VCaP (cell line): ENCODE measurements around the gene SEC63.
"Not testable (repeated sequence)": the region's sequence is repeated elsewhere in the genome, so short reads cannot be mapped to it uniquely, and the experiment has no call there.

Experiments used
- H3K27ac ChIP-seq: fragments of 450-650 bp; 2 replicates; pipeline ENCODE4 v1.5.1; 2017
- TF ChIP-seq, protein P1 (sequence below): fragments of 450-650 bp; conservative IDR thresholded peaks from 2 replicates; pipeline ENCODE4 v1.5.1; 2017; ENCODE audit warnings: mild to moderate bottlenecking, moderate library complexity

Gene SEC63

GRCh38 chr6:107991772-107992550, 34.0 kb upstream of the SEC63 start:
- H3K27ac ChIP-seq, result no peak overlapping the region
- TF ChIP-seq, protein P1, sequence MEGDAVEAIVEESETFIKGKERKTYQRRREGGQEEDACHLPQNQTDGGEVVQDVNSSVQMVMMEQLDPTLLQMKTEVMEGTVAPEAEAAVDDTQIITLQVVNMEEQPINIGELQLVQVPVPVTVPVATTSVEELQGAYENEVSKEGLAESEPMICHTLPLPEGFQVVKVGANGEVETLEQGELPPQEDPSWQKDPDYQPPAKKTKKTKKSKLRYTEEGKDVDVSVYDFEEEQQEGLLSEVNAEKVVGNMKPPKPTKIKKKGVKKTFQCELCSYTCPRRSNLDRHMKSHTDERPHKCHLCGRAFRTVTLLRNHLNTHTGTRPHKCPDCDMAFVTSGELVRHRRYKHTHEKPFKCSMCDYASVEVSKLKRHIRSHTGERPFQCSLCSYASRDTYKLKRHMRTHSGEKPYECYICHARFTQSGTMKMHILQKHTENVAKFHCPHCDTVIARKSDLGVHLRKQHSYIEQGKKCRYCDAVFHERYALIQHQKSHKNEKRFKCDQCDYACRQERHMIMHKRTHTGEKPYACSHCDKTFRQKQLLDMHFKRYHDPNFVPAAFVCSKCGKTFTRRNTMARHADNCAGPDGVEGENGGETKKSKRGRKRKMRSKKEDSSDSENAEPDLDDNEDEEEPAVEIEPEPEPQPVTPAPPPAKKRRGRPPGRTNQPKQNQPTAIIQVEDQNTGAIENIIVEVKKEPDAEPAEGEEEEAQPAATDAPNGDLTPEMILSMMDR, result no peak

DNA sequence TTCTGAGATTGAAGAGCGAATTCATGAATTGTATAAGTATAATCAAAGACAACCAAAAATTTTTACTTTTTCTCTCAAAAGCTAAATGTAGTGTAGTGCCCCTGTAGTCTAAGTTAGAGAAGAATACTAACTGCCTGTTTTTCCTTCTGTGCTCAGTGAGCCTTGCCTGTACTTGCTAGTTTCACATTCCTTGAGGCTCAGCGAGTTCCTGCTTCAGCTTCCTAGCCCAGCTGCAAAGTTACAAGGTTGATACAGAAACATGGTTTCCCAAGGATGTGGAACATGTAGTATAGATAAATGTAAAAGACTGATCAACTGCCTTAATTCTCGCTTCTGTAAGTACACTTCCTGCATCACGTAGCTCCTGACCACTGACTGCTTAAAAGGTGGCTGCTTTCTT, 33.1 kb upstream of the SEC63 start:
- TF ChIP-seq, protein P1, result no peak
- H3K27ac ChIP-seq, result no peak overlapping the region

DNA sequence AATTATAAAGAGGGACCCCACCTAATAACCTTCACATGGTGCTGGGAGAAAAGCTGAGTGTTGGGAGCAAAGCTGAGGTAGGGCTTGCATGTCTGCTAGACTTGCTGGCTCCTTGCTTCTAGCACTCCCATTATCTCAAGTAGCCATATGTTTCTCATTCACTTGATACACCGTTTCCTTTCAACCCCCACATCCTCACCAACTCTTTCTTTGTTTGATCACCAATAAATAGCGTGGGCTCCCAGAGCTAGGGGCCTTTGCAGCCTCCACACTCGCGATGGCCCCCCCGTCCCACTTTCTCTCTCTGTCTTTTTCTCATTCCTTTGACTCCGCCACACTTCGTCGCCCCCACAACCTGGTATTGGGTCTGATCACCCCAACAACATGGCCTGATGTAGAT, 32.6 kb upstream of the SEC63 start:
- H3K27ac ChIP-seq, result not testable (repeated sequence)

DNA sequence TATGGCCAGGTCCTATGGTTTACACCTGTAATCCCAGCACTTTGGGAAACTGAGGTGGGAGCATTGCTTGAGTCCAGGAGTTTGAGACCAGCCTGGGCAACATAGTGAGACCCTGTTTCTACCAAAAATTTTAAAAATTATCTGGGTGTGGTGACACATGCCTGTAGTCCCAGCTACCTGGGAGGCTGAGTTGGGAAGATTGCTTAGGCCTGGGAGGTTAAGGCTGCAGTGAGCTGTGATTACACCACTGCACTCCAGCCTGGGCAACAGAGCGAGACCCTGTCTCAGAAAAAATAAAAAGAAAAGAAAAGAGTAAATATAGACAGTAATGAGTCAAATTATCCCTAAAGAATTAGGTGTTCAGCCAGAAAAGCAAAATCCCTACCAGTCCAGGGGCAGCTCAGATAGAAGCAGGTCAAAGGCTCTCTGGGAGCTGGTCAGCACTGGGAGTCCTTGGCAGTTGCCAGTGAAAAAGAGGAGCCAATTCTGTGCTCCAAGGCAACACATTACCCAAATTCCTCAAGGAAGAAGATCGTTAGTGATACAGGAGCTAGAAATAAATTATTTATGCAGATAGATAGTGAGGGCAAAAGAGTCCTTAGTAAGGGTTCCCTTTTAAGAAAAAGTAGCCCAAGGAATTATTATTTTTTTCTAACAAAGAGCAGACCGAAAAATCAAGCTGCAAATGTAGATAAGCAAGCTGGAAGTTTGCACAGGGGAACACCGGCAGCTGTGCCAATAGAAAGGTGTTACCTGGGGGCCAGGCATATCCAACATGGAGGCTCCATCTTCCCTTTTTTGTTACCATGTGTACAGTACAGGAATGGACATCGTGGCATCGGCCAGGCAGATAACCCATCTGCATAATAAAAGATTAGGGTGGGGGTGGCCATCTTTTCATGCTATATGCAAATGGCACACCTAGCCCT, 31.4 kb upstream of the SEC63 start:
- H3K27ac ChIP-seq, result no peak overlapping the region
- TF ChIP-seq, protein P1, result no peak

- H3K27ac ChIP-seq, result no peak overlapping the region
- TF ChIP-seq, protein P1, result no peak
These were observed 30.6 kb upstream of the SEC63 start for GRCh38 chr6:107988570-107988969.

DNA sequence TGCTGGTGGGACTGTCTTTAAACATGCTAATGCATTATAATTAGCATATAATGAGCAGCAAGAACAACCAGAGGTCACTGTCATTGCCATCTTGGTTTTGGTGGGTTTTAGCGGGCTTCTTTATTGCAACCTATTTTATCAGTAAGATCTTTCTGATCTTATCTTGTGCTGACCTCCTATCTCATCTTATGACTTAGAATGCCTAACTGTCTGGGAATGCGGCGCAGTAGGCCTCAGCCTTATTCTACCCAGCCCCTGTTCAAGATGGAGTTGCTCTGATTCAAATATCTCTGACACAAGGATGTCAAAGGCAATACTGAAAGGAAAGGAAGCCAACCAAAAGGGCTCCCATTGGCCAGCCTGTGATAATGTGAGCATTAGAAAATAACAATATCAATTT, 29.8 kb upstream of the SEC63 start:
- TF ChIP-seq, protein P1, result no peak
- H3K27ac ChIP-seq, result no peak overlapping the region

GRCh38 chr6:107985701-107986100, 27.7 kb upstream of the SEC63 start:
- no peak overlapping the region for H3K27ac ChIP-seq
- TF ChIP-seq, protein P1, result no peak
